GM19438 (cell line): ENCODE data around the gene ALB.
"Not testable (repeated sequence)": the region's sequence is repeated elsewhere in the genome, so short reads cannot be mapped to it uniquely, and the experiment has no call there.

Experiments
- ATAC-seq: cut with Tn5 transposase; IDR thresholded peaks from one replicate; pipeline ENCODE4 v1.9.1; 2021; ENCODE audit warnings: low read depth; ENCODE audit not compliant: unreplicated experiment

The ALB gene

DNA sequence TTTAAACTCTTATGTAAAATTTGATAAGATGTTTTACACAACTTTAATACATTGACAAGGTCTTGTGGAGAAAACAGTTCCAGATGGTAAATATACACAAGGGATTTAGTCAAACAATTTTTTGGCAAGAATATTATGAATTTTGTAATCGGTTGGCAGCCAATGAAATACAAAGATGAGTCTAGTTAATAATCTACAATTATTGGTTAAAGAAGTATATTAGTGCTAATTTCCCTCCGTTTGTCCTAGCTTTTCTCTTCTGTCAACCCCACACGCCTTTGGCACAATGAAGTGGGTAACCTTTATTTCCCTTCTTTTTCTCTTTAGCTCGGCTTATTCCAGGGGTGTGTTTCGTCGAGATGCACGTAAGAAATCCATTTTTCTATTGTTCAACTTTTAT, at the start of gene ALB:
Gene ALB, plus strand, starts transcription at position 246 of the 400 bp plus-strand sequence. Its CDS starts 41 bp downstream, at position 287.
- ATAC-seq: no peak

DNA sequence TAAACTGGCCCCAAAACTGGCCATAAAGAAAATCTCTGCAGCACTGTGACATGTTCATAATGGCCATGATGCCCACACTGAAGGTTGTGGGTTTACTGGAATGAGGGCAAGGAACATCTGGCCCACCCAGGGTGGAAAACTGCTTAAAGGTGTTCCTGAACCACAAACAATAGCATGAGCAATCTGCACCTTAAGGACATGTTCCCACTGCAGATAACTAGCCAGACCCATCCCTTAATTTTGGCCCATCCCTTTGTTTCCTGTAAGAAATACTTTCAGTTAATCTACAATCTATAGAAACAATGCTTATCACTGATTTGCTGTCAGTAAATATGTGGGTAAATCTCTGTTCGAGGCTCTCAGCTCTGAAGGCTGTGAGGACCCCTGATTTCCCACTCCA, 46.9 kb upstream of the ALB start:
- not testable (repeated sequence) for ATAC-seq

DNA sequence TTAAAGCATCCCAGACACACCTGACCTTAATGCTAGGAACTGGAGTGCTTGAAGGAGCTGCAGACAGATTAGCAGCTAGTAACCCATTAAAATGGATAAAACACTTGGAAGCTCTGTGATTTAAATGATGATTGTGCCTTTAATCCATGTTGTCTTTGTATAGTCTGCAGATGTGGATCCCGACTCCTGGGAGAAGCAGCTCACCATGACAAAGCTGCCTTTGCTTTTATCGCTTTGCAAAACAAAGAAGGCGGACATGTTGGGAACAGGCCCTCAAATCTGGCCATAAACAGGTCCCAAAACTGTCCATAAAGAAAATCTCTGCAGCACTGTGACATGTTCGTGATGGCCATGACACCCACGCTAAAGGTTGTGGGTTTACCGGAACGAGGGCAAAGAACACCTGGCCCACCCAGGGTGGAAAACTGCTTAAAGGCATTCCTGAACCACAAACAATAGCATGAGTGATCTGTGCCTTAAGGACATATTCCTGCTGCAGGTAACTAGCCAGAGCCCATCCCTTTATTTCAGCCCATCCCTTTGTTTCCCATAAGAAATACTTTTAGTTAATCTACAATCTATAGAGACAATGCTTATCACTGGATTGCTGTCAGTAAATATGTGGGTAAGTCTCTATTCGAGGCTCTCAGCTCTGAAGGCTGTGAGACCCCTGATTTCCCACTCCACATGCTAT, 34.4 kb upstream of the ALB start:
- not testable (repeated sequence) for ATAC-seq

DNA sequence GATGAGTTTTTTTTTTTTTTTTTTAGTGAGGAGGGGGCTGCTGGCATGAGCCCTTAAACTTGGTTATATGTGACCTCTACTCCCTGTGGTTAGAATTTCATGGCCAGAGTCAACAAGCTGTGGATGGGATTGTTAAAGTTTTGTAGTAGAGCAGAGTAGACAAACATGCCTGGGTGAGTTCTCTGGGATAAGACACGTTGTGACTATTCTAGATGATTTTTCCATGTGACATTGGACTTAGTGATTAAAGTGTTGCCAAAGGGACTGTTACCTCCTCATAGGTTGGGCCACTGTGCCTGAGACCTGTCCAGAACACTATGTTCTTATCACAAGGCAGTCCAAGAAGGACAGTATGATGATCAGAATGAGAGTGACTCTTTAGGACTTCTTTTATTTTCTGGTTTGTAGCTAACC, 28.8 kb upstream of the ALB start:
- ATAC-seq: no peak

DNA sequence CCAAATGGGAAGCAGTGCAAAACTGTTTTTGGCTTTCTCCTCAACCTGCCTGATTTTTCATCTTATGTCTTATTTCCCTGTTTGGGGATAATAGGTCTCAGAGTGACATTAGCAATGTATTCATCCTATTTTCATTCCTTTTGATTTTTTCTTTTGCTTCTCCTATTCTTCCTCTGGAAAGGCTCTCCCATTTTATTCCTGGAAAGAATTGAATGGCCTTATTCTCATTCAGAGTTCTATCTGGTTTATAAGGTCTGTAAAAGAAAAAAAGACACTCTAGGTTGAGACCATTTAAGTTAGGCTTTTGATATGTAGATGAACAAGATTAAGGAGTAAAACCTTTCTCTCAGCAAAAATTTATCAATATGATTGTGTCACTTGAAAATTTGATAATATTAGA, 27.8 kb upstream of the ALB start:
- no peak for ATAC-seq

DNA sequence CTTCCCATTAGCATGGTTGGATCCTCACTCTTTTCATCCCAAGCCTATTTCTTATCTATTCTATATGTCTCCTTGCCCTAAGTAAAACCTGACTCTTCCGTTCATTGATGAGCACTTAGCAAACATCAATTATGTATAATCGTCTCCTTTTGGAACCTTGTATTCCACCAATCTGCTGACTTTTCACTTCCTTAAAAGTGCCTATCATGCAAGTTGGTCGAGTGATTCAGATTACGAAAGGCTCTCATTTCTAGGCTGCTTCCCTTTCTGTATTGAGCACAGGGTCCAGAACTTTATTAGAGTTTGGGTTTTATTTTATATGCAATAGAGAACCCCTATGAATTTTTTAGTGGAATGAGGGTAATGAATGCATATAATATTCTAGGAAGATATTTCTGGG, 27.1 kb upstream of the ALB start:
- no peak for ATAC-seq

DNA sequence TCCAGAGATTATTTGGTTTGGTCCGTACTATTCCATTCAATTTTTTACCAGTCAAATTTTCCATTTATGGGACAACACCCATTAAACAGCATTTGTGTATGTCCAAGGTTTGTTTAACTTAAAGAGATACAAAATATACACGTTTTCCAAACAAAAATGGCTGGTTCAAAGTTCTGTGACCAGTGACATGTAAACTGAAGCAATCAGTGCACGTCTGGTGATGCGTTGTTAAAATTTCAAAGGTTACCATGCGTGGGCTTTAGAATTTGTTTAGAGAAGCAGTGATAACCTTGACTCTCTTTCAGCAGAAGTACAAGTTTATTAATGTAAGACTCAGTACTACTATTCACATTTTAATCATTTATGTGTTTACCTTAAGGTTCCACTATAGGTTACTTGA, 25.2 kb upstream of the ALB start:
- no peak for ATAC-seq

DNA sequence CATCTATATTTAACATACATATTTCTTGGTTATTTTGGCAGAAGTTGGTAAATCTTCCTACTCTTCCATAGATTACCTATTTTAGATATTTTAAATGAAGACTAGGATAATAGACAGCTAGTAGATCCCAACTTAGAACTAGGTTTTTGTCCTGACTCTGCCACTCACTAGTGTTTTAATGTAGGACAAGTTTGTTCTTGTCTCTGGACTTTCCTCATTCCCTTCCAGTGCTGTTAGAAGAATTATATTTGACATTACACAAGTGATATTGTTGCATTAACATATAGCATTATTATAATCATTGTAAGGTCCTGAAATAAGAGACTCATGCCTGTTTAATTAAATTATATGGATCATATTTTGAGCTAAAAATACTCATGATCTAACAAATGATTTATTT, 24.1 kb upstream of the ALB start:
- ATAC-seq: no peak

DNA sequence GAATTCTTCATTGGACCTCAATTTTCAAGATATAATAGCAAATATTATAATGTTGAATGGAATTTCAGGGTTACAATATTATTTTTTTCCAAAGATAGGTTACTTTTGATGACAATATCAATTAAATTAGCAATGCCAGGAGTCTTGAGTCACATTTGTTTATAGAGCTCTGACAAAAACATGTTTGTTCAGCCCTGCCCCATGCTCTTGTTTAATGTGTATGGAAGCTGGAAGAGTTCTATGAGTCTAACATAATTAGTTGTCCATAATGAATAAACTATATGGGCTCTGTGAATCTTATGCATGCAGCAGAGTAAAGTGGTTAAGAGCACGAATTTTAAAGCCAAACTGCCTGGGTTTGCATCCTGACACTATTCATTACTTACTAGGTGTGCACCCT, 22.9 kb upstream of the ALB start:
- ATAC-seq: no peak

DNA sequence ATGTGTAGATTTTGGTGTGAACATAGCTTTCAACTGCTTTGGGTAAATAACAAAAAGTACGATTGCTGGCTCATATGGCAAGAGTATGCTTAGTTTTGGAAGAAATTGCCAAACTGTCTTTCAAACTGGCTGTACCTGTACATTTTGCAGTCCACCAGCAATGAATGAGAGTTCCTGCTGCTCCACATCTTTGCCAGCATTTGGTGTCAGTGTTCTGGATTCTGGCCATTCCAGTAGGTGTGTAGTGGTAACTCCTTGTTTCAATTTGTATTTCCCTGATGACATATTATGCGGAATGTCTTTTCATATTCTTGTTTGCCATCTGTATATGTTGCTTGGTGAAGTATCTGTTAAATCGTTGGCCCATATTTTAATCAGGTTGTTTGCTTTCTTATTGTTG, 20.6 kb upstream of the ALB start:
- ATAC-seq: no peak

DNA sequence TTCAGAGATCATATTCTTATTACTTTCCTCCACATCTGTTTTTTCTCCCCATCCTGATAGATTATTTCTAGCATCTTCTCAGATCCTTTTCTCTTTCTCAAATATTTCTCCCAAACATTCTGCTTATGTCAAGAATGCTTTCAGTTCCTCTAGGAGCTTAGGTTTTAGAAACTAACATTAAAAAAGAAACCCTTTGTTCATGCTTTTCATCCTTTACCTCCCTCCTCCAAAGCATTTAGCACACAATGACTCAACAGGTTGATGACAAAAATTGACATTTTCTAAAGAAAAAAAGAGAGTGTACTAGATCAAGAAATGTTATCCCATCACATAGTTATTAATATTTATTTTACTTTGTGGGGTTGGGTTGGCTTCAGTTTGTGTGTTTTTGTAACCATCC, 16.5 kb upstream of the ALB start:
- ATAC-seq: no peak

DNA sequence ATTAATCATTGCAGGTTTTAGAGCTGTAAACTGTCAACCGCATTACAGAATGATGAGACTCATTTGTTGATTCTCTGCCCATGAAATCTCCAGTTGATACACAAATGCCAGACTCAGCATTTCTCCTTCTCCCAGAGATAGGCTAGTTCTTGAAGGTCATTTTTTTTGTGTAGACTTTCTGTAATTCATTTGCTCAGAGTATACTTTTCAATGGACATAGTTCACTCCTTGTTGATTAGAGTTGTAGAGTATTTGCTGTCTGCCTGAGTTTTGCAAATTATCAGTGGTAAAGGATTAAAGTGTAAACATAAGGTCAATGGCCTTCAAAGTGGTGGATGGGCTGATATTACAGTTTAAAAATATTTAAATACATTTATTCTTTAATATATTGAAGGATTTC, 15.2 kb upstream of the ALB start:
- no peak for ATAC-seq

DNA sequence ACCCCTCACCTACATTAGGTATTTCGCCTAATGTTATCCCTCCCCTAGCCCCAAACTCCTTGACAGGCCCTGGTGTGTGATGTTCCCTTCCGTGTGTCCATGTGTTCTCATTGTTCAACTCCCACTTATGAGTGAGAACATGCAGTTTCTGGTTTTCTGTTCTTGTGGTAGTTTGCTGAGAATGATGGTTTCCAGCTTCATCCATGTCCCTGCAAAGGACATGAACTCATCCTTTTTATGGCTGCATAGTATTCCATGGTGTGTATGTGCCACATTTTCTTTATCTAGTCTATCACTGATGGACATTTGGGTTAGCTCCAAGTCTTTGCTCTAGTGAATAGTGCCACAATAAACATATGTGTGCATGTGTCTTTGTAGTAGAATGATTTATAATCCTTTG, 14.4 kb upstream of the ALB start:
- ATAC-seq: not testable (repeated sequence)

DNA sequence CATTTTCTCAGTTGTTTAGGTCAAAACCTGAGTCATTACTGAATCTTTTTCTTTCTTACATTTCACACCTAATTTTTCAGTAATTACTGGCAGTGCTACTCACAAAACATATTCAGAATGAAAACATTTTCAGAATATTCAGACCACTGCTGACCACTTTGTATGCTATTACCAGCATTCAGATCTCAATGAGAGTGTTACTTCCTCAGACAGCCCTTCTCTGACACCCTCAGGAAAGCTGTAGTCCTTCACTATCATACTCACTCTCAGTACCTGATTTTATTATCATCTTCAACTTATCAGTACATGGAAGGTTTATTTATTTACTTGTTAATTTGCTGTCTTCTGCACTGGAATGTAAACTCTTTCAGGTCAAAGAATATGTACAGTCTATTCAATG, 12.3 kb upstream of the ALB start:
- no peak for ATAC-seq

DNA sequence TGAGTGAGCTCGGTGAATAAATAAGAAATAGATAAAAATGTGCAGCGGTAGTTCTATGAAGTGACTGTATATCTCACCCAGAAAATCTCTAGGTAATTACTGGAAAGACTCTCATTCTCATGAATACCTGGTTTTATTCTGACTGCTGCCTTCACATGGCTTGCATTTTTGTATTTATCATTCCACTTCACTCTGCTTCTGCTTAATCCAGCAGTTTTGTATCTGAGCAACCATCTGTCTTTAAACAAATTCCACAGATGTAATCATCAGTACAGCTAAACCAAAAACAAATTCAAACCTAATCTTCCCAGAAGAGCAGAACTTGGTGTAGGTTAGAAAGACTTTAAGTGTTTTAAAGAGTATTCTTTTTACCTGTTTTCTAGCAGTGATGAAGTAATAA, 11.2 kb upstream of the ALB start:
- ATAC-seq: no peak

DNA sequence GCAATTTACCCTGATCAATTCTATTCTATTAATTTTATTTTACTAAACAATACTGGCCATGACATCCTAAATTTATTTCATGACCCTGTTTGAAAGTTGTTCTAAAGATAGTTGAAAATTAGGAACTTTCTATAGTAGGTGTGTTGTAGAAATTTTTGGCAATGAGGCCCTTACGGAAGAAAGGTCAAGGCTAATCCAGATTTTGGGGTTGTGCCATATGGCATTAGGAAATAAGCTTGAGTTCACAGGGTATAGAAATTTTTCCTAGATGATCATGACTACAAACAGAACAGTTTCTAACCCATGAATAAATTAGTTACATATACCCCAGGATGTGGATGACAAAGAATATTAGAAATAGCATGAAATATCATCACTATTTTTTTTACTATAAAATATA, 7.8 kb upstream of the ALB start:
- no peak for ATAC-seq

DNA sequence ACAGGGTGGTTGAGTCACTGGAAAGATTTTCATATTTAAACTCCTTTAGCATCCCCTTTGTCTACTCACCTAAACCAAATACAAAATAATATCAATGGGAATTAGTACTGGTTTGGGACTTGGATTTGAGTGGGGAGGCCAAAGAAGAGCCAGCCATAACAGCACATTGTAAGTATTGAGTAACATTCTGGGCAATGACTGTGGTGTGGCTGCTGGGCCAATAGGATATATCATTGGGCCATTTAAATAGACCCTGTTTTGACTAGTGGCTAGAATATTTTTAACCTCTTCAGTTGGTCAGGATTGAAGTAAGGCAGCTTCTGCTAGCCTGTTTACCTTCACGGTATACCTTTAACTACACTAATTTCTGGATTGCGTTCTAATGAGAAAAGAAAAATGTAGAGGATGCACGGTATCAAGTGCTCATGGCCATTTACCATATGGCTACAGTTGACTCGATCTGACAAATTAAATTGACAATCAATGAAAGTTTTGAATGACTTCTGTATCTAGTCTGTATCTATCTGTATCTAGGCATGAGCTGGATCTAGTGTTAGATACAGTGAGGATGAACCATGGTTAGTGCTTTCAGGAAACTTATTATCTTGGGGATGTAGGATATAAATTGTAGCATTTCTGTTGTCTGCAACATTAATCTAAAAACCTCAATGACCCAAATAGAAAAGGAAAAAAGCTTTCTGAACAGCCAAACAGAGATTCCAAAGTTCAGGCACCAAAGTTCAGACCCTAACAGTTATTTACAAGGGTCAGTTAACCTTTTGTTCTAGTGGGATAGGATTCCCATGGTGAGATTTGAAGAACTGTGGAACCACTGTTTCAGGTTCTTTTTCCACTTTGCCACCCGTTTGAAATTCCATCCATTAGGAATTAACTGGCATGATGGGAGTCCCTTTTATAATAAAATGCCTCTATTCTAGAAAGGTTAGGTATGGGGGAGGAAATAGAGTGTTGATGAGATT, 6.8 kb upstream of the ALB start:
- no peak for ATAC-seq

DNA sequence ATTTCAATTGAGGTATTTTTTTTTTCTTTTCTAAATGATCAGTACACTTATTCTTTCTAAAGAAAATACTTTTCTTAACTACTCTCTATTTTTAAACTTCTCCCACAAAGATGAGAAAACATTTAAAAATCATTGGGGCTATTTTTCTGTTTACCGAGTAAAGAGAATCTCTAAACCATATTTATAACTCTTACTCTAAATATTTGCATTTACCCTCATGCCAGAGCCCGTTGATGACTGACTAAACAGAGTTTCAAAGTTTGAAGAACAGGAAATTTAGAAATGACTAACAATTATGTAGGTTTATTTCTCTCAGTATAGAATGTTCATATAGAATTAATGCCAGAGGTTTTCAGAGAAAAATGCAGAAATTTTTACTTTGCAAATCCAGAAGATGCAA, 2.7 kb upstream of the ALB start:
- ATAC-seq: no peak

DNA sequence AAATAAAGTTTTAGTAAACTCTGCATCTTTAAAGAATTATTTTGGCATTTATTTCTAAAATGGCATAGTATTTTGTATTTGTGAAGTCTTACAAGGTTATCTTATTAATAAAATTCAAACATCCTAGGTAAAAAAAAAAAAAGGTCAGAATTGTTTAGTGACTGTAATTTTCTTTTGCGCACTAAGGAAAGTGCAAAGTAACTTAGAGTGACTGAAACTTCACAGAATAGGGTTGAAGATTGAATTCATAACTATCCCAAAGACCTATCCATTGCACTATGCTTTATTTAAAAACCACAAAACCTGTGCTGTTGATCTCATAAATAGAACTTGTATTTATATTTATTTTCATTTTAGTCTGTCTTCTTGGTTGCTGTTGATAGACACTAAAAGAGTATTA, 370 bp downstream of the ALB start:
- no peak for ATAC-seq

DNA sequence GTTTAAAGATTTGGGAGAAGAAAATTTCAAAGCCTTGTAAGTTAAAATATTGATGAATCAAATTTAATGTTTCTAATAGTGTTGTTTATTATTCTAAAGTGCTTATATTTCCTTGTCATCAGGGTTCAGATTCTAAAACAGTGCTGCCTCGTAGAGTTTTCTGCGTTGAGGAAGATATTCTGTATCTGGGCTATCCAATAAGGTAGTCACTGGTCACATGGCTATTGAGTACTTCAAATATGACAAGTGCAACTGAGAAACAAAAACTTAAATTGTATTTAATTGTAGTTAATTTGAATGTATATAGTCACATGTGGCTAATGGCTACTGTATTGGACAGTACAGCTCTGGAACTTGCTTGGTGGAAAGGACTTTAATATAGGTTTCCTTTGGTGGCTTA, 1.1 kb downstream of the ALB start:
- no peak for ATAC-seq

DNA sequence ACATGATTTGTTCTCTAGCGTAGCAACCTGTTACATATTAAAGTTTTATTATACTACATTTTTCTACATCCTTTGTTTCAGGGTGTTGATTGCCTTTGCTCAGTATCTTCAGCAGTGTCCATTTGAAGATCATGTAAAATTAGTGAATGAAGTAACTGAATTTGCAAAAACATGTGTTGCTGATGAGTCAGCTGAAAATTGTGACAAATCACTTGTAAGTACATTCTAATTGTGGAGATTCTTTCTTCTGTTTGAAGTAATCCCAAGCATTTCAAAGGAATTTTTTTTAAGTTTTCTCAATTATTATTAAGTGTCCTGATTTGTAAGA, 2.4 kb downstream of the ALB start:
- no peak for ATAC-seq

DNA sequence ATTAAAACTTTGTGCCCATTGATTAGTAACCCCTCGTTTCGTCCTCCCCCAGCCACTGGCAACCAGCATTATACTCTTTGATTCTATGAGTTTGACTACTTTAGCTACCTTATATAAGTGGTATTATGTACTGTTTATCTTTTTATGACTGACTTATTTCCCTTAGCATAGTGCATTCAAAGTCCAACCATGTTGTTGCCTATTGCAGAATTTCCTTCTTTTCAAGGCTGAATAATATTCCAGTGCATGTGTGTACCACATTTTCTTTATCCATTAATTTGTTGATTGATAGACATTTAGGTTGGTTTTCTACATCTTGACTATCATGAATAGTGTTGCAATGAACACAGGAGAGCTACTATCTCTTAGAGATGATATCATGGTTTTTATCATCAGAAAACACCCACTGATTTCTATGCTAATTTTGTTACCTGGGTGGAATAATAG, 3.2 kb downstream of the ALB start:
- no peak for ATAC-seq
